ACHN (cell line): ENCODE results near the gene KLC3.
"Not testable (repeated sequence)": the region's sequence is repeated elsewhere in the genome, so short reads cannot be mapped to it uniquely, and the experiment has no call there.

Source experiments
- DNase-seq: peaks from one replicate; pipeline ENCODE4 v3.0.0-alpha.2; 2015
- in situ Hi-C: cut with HindIII; loops from 2 replicates; pipeline ENCODE4 v1.10.0; 2017; ENCODE audit warnings: low sequenced_read_pairs, low pct_ligation_motif_present, low pct_unique_long_range_greater_than_20kb

KLC3 gene

DNA sequence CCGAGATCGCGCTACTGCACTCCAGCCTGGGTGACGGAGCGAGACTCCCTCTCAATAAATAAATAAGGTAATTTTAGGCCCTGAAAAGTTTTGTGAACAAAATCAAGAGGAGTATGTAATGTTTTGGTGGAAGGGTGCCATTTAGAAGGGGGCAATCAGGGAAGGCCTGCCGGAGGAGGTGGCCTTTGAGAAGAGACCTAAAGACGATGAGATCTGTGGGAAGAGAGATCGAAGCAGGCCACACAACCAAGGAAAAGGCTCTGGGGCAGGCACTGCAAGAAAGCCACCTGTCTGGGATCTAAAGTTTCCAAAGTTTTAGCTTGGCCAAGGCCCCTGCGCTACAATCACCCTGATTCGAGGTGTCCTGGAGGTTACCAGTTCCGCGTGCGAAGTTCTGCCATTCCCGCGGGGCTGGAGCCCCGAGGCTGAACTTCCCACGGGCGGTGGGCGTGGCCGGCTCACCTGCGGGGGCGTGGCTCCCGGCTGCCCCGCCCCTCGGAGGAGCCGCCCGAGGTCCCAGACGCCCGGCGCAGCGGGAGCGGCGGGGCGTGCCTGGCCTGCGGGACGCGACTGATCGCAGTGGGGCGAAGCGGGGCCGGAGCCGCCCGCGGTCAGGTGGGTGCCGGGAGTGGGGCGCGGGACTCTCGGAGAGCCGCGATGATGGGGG, at the start of gene KLC3:
Gene KLC3, plus strand, starts transcription at position 519 of the 667 bp plus-strand sequence. CDS start 4,792 bp downstream, outside the sequence.
- in situ Hi-C loops = no loop called here
- peak; percentile 13 for DNase-seq

DNA sequence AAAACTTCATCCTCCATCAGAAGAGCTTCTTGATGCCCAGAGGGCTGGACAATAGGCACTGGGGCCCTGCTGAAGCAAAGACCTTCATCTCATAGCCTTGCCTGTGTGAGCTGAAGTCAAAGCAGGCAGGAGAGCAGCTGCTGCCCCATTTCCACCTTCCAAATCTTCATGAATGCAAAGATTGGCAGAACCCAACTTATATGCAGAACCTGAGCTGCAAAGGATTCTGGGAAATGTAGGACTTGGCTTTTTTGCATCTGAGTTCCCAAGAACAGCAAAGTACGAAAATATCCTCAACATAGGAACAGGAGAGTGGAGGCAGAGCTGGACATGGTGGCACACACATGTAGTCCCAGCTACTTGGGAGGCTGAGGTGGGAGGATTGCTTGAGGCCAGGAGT, 48.7 kb upstream of the KLC3 start:
- in situ Hi-C loops = no loop called here
- DNase-seq = no peak

DNA sequence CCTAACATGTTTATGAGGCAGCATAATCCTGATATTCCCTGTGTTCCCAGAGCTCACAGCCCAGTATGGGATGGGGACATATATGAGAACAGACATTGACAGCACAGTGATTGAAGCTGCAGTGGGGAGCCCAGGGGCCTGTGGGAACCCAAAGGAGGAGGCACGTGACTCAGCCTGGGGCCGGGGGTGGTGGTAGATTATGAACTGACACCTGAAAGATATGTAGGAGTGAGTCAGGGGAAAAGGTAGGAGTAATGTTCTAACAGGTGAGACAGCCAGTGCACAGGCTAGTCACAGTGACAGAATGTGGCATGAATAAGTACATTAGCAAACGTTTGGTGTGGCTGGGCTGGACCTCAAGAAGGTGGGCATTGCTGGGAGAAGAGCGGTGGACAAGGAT, 46.9 kb upstream of the KLC3 start:
- no peak for DNase-seq
- in situ Hi-C loops = no loop called here

DNA sequence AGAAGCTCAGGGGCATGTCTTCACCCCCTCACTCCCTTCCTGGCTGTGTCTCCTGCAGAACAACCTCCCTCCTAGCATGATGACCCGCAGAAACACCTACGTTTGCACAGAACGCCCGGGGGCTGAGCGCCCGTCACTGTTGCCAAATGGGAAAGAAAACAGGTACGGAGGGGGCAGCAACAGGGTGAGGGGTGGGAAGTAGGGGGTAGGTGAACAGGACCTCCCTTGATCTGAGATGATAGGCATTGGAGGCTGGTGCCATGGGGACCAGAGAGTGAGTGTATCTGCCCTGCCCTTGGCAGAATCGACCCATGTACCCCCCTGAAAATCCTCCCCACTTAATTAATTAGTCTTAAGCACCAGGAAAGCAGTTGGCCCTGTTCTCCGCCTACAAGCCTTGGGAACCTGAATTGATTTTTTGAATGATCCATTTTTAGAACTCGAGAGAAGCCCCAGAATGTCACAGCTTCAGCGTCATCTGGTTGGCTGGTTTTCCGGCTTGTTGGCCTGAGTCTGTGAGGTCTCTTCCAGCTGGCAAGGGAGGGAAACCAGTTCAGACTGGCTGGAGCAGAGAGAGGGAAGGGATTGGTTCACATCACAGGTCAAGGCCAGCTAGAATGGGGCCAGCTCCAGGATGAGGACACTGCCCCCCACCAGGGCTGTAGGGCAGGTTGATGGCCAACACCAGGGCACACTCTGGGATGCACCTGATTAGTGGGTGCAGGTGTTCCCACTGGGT, 46.1 kb upstream of the KLC3 start:
- DNase-seq = no peak

DNA sequence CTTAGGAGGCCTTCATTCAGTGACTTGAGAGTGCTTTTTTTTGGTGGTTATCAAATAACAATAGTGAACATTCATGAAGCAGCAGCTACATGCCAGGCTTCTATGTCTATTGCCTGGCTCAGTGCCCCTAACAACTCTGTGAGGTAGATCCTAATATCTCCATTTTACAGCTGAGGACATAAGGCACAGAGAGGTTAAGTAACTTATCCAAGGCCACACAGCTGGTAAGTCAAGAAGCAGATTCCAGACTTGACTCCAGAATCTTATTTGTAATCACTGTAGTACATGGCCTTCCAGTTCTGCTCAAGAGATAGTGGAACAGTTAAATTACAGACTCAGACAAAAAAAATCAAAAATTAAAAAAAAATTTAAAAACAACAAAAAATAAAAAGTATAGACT, 44.7 kb upstream of the KLC3 start:
- DNase-seq = no peak
- in situ Hi-C loops = no loop called here

More for the DNA sequence above, 46.1 kb upstream of the KLC3 start:
- in situ Hi-C loops = no loop called here

DNA sequence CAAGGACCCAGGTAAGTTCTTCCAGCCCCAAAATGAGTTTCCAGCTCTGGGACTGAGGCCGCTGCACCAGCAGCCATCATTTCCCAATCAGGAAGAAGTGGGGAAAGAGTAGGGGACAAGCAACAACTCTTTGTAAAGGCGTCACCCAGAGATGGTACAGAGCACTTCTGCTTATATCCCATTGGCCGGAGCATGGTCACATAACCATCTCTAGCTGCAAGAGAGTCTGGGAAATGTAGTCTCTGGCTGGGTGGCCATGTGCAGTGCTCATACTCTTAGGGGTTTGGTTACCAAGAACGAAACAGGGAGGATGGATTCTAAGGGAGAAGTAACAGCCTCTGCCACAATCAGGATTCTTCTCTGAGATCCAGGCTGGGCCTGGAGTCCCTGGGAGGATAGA, 44.2 kb upstream of the KLC3 start:
- DNase-seq = no peak
- in situ Hi-C loops = no loop called here

DNA sequence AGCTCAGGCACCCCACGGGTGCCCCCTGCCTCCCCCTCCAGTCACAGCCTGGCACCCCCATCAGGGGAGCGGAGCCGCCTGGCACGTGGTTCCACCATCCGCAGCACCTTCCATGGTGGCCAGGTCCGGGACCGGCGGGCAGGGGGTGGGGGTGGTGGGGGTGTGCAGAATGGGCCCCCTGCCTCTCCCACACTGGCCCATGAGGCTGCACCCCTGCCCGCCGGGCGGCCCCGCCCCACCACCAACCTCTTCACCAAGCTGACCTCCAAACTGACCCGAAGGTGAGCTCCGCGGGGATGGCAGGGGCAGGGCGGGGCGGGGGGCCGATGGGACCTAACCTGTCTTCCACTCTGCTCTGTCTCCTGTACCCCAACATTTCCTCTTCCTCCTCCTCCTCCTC, 42.9 kb upstream of the KLC3 start:
- in situ Hi-C loops = no loop called here

DNA sequence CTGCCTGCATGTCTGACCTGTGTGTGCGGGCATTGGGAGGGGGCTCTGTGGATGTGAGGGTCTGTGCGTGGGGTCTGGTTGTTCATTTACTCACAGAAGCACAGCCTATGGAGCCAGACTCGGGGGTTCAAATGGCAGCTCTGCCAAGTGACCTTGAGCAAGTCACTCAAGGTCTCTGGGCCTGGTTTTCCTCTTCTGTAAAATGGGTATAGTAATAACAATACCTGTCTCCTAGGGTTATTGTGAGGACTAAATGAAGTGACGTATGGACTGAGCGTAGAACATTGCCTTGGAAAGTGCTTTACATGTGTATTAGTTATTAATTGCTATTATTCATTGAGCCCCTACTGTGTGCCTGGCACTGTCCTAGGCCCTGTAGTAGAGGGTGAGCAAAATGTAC, 42.3 kb upstream of the KLC3 start:
- in situ Hi-C loops = no loop called here
- DNase-seq = no peak

More for the DNA sequence above, 42.9 kb upstream of the KLC3 start:
- no peak for DNase-seq

DNA sequence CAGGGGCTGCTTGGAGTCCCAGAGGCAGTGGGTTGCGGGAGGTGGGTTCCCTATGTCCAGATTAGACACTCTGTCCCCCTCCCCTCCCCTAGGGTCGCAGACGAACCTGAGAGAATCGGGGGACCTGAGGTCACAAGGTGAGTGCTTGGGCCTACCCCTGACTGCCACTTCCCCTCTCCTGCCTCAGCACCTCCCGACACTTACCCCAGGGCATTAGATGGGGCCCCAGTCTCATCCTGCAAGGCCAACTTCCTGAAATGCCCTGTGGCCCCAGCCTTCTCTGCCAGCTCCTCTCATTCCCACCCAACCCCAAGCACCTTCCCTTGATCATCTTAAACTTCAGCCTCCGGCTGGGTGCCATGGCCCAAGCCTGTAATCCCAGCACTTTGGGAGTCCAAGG, 40.8 kb upstream of the KLC3 start:
- in situ Hi-C loops = no loop called here

DNA sequence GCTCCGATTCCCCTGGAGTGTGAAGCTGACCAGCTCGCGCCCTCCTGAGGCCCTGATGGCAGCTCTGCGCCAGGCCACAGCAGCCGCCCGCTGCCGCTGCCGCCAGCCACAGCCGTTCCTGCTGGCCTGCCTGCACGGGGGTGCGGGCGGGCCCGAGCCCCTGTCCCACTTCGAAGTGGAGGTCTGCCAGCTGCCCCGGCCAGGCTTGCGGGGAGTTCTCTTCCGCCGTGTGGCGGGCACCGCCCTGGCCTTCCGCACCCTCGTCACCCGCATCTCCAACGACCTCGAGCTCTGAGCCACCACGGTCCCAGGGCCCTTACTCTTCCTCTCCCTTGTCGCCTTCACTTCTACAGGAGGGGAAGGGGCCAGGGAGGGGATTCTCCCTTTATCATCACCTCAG, 38.1 kb upstream of the KLC3 start:
- in situ Hi-C loops = no loop called here
- no peak for DNase-seq

More for the DNA sequence above, 40.8 kb upstream of the KLC3 start:
- DNase-seq = no peak

DNA sequence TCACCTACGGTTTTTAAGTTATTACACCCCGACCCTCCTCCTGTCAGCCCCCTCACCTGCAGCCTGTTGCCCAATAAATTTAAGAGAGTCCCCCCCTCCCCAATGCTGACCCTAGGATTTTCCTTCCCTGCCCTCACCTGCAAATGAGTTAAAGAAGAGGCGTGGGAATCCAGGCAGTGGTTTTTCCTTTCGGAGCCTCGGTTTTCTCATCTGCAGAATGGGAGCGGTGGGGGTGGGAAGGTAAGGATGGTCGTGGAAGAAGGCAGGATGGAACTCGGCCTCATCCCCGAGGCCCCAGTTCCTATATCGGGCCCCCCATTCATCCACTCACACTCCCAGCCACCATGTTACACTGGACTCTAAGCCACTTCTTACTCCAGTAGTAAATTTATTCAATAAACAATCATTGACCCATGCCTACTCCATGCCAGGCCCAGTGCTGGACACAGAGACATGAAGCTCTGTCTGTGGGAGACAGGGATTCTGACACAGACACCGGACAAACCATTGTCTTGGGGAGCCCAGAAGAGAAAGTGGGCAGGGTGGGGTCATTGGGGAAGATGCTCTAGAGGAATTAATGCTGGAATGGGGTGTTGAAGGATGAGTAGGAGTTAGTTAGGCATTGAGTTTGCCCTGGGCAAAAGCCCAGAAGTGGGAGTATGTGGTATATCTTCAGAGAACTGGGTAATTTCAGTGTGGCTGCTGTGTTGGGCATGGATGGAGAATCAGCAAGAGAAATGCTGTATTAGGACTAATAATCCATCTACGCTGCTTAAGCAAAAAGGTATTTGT, 37.1 kb upstream of the KLC3 start:
- in situ Hi-C loops = no loop called here
- no peak for DNase-seq

DNA sequence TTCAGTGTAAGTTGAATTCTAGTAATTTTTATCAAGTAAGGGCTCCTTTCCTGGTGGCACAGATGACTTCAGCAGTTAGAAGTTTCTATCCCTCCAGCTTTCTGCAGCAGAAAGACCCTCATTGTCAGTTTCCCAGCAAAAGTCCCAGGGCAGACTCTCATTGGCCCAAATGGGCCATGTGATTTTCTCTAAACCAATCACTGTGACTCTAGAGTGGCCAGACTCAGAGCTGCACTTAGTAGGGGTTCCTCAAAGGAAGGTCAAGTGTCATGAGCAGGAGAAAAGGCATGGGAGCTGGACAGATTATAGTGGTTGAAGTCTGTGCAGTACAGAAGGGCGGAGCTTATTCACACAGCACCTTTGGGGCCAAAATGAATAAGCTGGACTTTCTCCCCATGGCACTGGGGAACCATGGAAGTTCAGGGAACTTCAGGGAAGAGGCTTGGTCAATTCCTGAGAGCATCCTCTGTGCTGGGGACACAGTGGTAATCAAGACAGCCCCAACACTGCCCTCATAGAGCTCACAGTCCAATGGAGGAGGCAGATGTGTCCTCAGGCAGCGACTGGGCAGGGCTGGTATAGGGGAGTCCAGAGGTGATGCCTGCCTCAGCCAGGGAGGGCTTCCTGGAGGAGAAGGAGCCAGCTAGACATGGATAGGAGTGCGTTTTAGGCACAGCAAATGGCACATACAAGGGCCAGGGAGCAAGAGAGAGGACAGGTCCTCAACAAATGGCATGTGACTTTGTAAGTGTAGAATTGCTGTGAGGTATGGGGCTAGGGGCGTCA, 36.2 kb upstream of the KLC3 start:
- in situ Hi-C loops = no loop called here
- DNase-seq = no peak

DNA sequence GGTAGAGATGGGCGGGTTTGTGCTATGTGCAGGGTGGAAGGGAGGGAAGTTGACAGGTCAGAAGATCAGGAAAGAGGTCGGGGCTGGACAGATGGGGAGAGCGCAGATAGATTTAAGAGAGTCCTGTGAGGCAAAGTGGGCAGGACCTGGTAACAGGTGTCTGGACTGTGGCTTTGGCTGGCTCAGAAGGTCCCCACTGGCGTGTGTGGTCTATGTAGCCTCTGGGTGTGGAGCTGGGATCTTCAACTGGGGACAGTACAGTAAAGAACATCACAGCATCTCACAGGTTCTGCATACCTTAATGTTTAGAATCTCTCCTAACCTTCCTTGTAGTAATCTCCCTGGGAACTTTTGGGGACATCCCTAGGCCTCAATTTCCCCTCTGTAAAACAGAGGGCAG, 35.5 kb upstream of the KLC3 start:
- in situ Hi-C loops = no loop called here
- DNase-seq = no peak

DNA sequence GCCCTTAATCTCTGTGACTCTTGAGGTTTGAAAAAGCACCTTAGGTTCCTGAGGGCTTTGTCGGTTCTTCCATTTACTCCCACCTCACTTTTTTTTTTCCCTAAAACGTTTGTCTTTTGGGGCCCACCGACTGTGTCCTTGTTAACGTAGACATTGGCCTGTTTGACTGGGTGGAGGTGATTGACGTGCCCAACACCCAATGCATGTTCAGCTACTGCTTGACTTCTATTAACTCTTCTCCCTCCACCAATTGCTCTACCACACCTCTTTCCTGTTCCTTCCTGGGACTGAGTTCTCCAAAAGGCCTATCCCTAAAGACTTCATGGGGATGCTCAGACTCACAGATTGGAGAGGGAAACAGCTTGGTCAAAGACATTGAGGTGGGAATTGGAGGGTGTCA, 35.1 kb upstream of the KLC3 start:
- in situ Hi-C loops = no loop called here

DNA sequence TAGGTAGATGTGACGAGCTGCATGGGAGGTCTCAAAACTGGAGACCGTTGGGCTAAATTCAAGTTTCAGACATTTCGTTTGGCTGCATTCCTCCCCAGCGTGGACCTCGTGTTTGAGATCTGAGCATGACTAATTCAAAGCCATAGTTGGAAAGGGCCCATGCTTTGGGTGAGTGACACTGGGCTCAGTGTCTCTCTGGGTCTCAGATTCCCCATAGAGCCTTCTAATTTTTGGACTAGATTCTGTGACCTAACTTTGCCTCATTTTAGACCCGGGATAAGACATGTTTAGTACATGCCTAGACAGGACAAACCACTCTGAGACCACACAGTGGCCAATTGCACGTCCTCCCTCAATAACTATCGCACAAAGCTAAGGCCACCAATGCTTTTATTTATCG, 34.5 kb upstream of the KLC3 start:
- no peak for DNase-seq
- in situ Hi-C loops = no loop called here

More for the DNA sequence above, 35.1 kb upstream of the KLC3 start:
- DNase-seq = no peak

DNA sequence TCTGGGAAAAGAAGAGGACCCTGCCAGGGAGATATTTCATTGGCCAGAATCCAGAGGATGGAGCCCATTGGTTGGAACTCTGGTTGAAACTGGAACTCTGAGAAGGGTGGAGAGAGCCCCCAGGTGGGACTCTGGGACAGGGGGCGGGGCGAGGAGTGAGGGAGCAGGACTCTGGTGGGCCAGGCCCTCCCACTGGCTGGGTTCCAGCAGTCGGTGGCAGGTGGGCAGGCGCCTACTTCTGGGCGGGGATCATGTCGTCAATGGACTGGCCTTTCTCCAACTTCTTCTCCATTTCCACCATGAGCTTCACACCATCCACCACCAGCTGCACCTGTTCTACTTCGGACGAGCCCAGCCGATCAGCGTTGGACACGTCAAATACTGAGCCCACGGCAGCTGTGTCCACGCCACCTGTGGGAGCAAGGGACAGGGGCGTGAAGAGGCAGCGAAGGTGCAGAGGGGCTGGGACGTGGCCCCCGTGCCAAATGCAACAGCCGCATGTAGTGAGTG, 34.0 kb upstream of the KLC3 start:
- in situ Hi-C loops = no loop called here
- no peak for DNase-seq

DNA sequence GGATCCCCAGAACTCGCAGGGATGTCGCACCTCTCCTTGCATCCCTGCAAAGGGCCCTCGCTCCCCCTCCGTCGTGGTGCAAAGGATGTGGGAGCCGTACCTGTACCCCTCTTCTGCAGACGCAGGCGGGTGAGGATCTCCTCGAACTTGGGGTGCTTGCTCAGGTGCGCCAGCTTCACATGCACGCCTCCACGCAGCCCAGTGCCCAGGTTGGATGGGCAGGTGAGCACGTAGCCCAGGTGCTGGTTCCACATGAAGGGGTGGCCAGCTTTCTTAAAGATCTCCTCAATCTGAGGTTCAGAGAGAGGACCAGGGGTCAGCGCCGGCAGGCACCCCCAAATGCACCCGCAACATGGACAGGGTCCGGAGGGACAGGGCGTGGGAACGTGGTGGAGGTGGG, 33.2 kb upstream of the KLC3 start:
- in situ Hi-C loops = no loop called here
- no peak for DNase-seq

DNA sequence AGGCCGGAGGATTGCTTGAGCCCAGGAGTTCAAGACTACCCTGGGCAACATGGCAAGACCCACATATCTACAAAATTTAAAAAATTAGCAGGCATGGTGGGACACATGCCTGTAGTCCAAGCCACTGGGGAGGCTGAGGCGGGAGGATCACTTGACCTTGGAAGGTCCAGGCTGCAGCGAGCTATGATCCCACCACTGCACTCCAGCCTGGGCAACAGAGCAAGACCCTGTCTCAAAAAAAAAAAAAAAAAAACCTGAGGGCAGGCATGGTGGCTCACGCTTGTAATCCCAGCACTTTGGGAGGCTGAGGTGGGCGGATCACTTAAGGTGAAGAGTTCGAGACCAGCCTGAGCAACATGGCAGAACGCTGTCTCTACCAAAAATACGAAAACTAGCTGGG, 31.2 kb upstream of the KLC3 start:
- DNase-seq, in situ Hi-C loops: not testable (repeated sequence)

DNA sequence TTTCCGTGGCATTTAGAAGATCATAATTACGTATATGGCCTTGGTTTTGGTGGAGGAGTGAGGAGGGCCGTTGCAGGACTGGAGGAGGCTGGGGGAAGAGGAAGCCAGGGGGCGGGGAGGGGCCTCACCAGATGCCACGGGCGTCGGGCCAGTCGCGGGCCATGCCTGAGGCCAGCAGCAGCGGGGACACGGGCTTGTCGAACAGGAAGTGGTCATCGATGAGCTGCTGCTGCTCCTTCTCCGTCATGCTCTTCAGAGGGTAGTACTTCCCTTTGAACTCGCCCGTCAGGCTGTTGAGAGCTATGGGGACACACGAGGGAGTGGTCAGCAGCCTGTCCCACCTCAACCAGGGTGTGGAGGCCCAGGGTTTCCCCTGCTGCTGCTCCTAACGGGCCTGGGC, 28.9 kb upstream of the KLC3 start:
- in situ Hi-C loops = no loop called here
- DNase-seq = no peak
